Cardiac muscle cell (in vitro differentiated cells and primary cell): Measurements from ENCODE around the gene PIK3C2G. TPM values are rescaled to one million over a fixed set of nuclear protein-coding genes. Genes with fewer than 3 reads are reported as not detected.

Source experiments
- DNase-seq, 2 donors: peaks; one replicate each; pipeline versions ENCODE4 v3.0.0 to v3.0.0-alpha.2; 2010 to 2017; ENCODE audit warnings: low read depth in 1 of 2, low spot score in 1 of 2
- H3K27ac ChIP-seq: fragments of 200-600 bp; sonication (generic); 2 replicates; pipeline ENCODE4 v1.5.1; 2016
- H3K27me3 ChIP-seq: fragments of 200-600 bp; sonication (generic); 2 replicates; pipeline ENCODE4 v1.6.0; 2016; ENCODE audit warnings: control low read depth
- H3K36me3 ChIP-seq: fragments of 200-600 bp; sonication (generic); 2 replicates; pipeline ENCODE4 v1.5.1; 2016; ENCODE audit warnings: control low read depth
- H3K4me1 ChIP-seq: fragments of 200-600 bp; sonication (generic); 2 replicates; pipeline ENCODE4 v1.8.1; 2017; ENCODE audit warnings: low read depth, mild to moderate bottlenecking, mixed run types
- H3K4me3 ChIP-seq: fragments of 200-600 bp; sonication (generic); 2 replicates; pipeline ENCODE4 v1.5.1; 2016; ENCODE audit warnings: mild to moderate bottlenecking
- H3K9me3 ChIP-seq: fragments of 200-600 bp; sonication (generic); 2 replicates; pipeline ENCODE4 v1.5.1; 2017; ENCODE audit warnings: low read depth, mild to moderate bottlenecking, control low read depth
- polyA plus RNA-seq: library from polyadenylated mRNA; unstranded; fragments of >200 nt; fragmentation: Nextera tagmentation; extraction: Ambion mirVana; gene quantifications from 2 replicates; pipeline ENCODE4 v1.2.1, GENCODE V29; 2016
- total RNA-seq: library from RNA; depleted of rRNA; stranded (reverse); fragments of >200 nt; gene quantifications from 2 replicates; pipeline ENCODE4 v1.2.3, GENCODE V29; 2016
- TF ChIP-seq, protein P1 (sequence below): IDR thresholded peaks from 2 replicates; pipeline ENCODE4 v1.5.1; 2012; ENCODE audit warnings: low read depth, mild to moderate bottlenecking, low read length

The PIK3C2G gene
- total and polyA plus RNA-seq, 2 experiments from 2014 or later = not detected

DNA sequence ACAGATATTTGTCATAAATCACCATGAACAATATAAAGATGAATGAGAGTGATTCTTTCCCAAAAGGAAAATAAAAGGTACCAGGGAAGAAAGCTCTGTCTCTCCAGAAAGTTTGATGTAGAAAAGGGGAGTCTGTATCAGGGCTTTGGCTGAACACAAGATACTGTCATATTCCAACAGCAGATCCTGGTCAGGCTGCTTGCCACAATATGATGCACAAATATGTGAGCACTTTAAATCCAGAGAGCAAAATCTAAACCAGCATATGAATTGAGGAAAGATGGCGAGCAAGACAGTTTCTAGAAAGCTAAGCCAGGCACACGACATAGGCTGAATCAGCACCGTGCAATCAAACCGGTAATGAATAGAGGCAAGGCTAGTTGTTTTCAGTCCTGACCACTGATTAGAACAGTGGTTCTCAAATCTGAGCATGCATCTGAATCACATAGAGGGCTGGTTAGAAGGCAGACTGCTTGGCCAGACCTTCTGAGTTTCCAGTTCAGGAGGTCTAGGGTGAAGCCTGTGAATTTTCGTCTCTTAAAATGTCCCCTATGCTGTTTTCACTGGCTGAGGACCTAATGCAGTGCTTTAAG is 415.8 kb downstream of the PIK3C2G start:
- H3K27ac ChIP-seq = no peak overlapping the region
- no peak overlapping the region for H3K4me3 ChIP-seq
- no peaks in the 10 kb centered on the region for H3K27me3 ChIP-seq
- TF ChIP-seq, protein P1, sequence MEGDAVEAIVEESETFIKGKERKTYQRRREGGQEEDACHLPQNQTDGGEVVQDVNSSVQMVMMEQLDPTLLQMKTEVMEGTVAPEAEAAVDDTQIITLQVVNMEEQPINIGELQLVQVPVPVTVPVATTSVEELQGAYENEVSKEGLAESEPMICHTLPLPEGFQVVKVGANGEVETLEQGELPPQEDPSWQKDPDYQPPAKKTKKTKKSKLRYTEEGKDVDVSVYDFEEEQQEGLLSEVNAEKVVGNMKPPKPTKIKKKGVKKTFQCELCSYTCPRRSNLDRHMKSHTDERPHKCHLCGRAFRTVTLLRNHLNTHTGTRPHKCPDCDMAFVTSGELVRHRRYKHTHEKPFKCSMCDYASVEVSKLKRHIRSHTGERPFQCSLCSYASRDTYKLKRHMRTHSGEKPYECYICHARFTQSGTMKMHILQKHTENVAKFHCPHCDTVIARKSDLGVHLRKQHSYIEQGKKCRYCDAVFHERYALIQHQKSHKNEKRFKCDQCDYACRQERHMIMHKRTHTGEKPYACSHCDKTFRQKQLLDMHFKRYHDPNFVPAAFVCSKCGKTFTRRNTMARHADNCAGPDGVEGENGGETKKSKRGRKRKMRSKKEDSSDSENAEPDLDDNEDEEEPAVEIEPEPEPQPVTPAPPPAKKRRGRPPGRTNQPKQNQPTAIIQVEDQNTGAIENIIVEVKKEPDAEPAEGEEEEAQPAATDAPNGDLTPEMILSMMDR = no peak
- H3K4me1 ChIP-seq = no peaks in the 10 kb centered on the region
- peak in 1 of 2 donors; percentile 18 for DNase-seq
- H3K9me3 ChIP-seq = no peaks in the 10 kb centered on the region
- H3K36me3 ChIP-seq = no peaks in the 10 kb centered on the region

DNA sequence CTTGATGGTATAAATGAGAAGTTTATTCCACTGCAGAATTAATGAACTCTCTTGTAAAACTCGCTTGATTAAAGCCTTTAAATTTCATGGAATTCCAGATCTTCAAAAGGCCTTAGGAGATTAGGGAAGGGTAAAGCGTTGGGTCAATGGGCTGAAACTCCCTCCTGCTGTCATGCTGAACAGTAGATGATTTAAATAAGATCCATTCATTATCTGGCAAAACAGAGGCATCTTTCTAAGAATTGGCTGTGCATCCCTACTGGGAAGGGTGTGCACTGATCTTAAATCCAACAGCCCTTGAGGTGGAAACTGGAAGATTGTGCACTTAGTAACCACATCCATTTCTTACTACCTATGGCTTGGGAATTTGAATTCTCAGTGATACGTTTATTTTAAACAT is 420.5 kb downstream of the PIK3C2G start:
- no peaks in the 10 kb centered on the region for H3K9me3 ChIP-seq
- H3K36me3 ChIP-seq = no peaks in the 10 kb centered on the region
- H3K27ac ChIP-seq = no peak overlapping the region
- no peak overlapping the region for H3K4me3 ChIP-seq
- DNase-seq = no peak
- H3K4me1 ChIP-seq = no peaks in the 10 kb centered on the region
- no peaks in the 10 kb centered on the region for H3K27me3 ChIP-seq
- TF ChIP-seq, protein P1 = no peak

DNA sequence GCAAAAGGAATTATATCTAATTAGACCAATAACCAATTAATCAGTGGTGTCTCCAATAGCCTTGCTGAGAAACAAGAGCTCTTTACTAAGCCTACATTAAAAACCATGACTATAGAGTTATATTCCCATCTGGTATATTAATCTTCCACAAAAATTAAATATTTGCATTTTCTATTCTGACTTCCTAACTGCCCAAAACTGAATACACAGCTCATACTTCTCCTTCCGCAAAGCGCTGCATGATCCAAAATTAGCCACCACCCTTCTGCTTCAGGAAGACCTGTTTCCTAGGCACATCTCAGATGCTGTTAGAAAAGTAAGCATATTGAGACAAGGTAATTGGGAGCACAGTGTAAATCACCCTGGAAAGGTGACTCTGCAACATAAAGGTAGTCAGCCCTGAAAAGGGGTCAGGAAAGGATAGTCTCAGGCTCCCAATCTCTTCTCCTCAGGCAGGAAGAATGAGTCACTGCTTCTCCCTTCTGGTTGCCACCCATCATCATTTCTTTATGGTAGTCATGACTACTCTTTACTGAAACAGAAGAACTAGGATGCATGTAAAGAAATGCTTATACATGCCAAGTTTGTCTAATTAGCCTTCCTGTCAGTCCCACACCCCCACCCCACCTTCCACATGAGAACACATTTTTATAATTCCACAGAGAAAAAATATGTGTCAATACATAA is 422.2 kb downstream of the PIK3C2G start:
- Histone ChIP-seq H3K27ac (no peak overlapping the region), H3K4me3 (no peak overlapping the region), H3K4me1 (no peaks in the 10 kb centered on the region), H3K36me3 (no peaks in the 10 kb centered on the region), H3K9me3 (no peaks in the 10 kb centered on the region), H3K27me3 (no peaks in the 10 kb centered on the region)
- peak in 1 of 2 donors; percentile 30 for DNase-seq
- TF ChIP-seq, protein P1 = no peak

DNA sequence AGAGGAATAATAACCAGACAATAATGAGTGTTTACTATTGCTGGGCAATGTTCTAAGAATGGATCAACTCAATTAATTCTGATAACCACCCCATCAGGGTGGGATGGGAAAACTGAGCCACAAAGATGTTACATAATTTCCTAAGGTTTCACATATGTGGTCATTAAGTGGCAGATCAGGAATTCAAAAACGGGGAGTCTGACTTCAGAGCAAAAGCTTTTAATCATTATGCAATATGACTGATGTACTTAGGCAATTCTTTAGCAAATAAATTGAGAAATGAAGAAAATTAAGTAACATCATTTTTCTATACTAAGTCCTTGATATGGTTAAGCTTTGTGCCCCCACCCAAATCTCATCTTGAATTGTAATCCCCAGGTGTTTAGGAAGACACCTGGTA is 423.1 kb downstream of the PIK3C2G start:
- Histone ChIP-seq H3K4me3 (no peak overlapping the region), H3K27ac (no peak overlapping the region), H3K4me1 (no peaks in the 10 kb centered on the region), H3K27me3 (no peaks in the 10 kb centered on the region), H3K36me3 (no peaks in the 10 kb centered on the region), H3K9me3 (no peaks in the 10 kb centered on the region)
- TF ChIP-seq, protein P1 = no peak
- DNase-seq = peak in 1 of 2 donors; percentile 25

DNA sequence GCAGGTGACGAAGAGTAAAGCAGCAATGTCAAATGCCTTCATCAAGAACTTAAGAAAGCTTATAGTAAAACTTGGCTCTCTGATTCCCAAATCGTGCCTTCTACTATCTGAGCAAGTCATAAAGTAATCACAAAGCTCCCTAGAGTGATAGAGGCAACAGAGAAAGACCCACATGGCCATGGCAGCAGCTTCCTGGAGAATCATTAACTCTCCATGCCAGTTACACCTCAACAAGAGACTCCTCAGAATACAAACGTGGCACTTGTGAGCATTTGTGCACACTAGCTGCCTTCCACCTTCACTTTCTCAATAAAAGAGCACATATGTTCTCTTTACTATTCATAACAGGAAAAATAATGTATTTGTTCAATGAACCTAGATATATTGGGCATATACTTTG is 428.5 kb downstream of the PIK3C2G start:
- Histone ChIP-seq H3K4me1 (no peaks in the 10 kb centered on the region), H3K36me3 (no peaks in the 10 kb centered on the region), H3K9me3 (no peaks in the 10 kb centered on the region), H3K27ac (no peak overlapping the region), H3K4me3 (no peak overlapping the region), H3K27me3 (no peaks in the 10 kb centered on the region)
- TF ChIP-seq, protein P1 = no peak
- no peak for DNase-seq
